Measurements from ENCODE around the gene FLOT1. TPM values are rescaled to one million over a fixed set of nuclear protein-coding genes. Genes with fewer than 3 reads are reported as not detected.
"Not testable (repeated sequence)": the region's sequence is repeated elsewhere in the genome, so short reads cannot be mapped to it uniquely, and the experiment has no call there.

Gene FLOT1
- total and polyA plus RNA-seq, 9 donors, result 84.5 to 113 (median 105) TPM

DNA sequence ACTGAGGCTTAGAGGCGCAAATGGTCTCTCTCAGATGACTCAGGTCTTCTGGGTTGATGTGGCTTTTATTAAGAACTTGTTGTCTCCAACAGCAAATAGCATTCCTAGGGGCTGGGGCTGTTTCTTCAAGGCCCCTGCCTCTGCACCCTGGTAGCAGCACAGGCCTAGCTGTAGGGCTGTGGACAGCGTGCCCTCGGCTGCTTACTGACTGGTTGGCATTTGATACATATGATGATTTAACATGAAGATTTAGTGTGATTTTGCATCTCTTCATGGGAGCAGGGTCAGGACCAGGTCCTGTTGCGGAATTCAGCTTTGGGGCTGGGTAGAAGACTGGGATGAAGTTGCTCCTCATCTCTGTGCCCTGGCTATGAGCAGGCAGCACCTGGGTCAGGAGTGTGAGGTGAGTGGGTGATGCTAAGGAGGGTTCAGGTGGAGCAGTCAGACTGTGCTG is 26.2 kb upstream of the FLOT1 start:
- Histone ChIP-seq H3K4me1 (ENCODE audit: control insufficient read depth, insufficient read depth, low read length) (peaks cover 17% of the 10 kb centered on the region), H3K9me3 (replicated peaks; ENCODE audit: control insufficient read depth, low read depth, low read length) (no peaks in the 10 kb centered on the region), H3K36me3 (ENCODE audit: control insufficient read depth, insufficient read depth, low read length) (no peaks in the 10 kb centered on the region), H3K27ac (ENCODE audit: low read length) (no peak overlapping the region), H3K4me3 (ENCODE audit: low read length) (no peak overlapping the region), H3K27me3 (ENCODE audit: control insufficient read depth, insufficient read depth, low read length) (no peaks in the 10 kb centered on the region)
- no peak for DNase-seq
- 100% methylated on average over 1 of the region's 4 CpGs for WGBS (ENCODE audit: insufficient coverage)

DNA sequence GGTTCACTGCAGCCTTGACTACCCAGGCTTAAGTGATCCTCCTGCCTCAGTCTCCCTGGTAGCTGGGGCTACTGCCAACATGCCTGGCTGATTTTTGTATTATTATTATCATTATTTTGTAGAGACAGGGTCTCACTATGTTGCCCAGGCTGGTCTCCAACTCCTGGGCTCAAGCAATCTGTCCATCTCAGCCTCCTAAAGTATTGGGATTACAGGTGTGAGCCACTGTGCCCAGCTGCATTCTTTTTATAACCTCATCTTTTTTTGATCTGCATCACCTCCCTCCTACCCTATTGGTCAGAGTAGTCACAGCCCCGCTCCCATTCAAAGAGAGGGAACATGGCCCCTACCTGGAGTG is 25.4 kb upstream of the FLOT1 start:
- Histone ChIP-seq H3K4me3 (ENCODE audit: low read length) (no peak overlapping the region), H3K9me3 (replicated peaks; ENCODE audit: control insufficient read depth, low read depth, low read length) (no peaks in the 10 kb centered on the region), H3K27ac (ENCODE audit: low read length) (no peak overlapping the region), H3K36me3 (ENCODE audit: control insufficient read depth, insufficient read depth, low read length) (no peaks in the 10 kb centered on the region), H3K27me3 (ENCODE audit: control insufficient read depth, insufficient read depth, low read length) (no peaks in the 10 kb centered on the region), H3K4me1 (ENCODE audit: control insufficient read depth, insufficient read depth, low read length) (peaks cover 19% of the 10 kb centered on the region)
- WGBS (ENCODE audit: insufficient coverage), result no CpG with 5 or more reads among the region's 1 CpG
- DNase-seq, result no peak

DNA sequence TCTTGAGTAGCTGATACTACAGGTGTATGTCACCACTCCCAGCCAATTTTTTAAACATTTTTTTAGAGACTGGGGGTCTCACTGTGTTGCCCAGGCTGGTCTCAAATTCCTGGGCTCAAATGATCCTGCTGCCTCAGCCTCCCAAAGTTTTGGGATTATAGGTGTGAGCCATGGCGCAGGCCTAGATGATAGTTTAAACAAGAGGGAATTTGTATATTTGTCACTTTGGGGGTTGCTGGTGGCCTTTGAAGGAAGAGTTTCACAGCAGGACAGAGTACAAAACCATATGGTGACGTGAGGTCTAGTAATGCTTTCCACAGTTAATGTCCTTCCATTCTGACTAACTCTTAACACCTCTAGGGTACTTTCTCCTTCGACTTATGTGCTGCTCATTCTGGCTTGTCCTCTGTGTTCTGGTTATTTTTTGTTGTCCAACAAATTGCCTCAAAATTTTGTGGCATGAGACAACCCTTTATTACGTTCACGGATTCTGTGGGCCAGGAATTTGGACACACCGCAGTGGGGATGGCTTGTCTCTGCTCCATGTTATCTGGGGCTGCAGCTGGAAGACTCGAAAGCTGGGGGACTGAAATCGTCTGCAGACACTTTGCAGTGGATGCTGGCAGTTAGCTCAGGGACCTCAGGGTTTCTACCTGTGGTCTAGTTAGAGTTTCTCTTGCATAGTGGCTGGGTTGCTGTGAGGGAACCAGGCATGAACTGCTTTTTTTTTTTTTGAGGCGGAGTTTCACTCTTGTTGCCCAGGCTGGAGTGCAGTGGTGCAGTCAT is 24.9 kb upstream of the FLOT1 start:
- no peak overlapping the region for H3K27ac ChIP-seq (ENCODE audit: low read length)
- peaks cover 19% of the 10 kb centered on the region for H3K4me1 ChIP-seq (ENCODE audit: control insufficient read depth, insufficient read depth, low read length)
- no peak for DNase-seq
- no peak overlapping the region for H3K4me3 ChIP-seq (ENCODE audit: low read length)
- 76% methylated on average over 7 of the region's 9 CpGs for WGBS (ENCODE audit: insufficient coverage)
- H3K36me3 ChIP-seq (ENCODE audit: control insufficient read depth, insufficient read depth, low read length), result no peaks in the 10 kb centered on the region
- no peaks in the 10 kb centered on the region for H3K27me3 ChIP-seq (ENCODE audit: control insufficient read depth, insufficient read depth, low read length)
- H3K9me3 ChIP-seq (replicated peaks; ENCODE audit: control insufficient read depth, low read depth, low read length), result no peaks in the 10 kb centered on the region

DNA sequence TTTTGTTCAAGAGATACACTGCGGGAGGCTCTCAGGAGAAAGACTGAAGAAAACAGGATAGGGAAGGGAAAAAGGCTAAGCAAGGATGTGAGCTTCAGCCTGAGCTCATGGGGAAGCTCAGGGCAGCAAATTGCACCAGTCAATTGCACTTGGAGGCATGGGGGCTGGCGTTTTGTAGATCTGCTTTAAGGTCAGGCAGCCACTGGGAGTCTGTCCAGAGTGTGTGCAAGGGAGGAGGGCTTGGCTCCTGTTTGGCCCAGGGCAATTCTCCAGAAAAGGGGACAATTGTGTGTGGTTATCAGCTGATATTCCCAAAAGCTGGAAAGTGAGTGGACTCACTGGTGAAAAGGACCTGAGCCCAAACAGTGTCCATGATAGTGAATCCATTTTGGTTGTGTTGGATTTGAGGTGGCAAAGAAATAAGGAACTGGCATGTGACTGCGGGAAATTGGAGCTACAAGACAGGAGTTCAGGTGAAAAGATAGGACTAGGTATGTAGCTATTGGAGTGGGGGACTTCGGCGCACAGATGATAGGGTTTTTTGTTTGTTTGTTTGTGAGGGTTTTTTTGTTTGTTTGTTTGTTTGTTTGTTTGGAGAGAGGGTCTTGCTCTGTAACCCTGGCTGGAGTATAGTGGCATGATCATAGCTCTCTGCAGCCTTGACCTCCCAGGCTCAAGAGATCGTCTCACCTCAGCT is 24.1 kb upstream of the FLOT1 start:
- Histone ChIP-seq H3K9me3 (replicated peaks; ENCODE audit: control insufficient read depth, low read depth, low read length) (no peaks in the 10 kb centered on the region), H3K27me3 (ENCODE audit: control insufficient read depth, insufficient read depth, low read length) (no peaks in the 10 kb centered on the region), H3K4me3 (ENCODE audit: low read length) (no peak overlapping the region), H3K4me1 (ENCODE audit: control insufficient read depth, insufficient read depth, low read length) (peaks cover 19% of the 10 kb centered on the region), H3K36me3 (ENCODE audit: control insufficient read depth, insufficient read depth, low read length) (no peaks in the 10 kb centered on the region), H3K27ac (ENCODE audit: low read length) (no peak overlapping the region)
- 65% methylated on average over 4 of the region's 6 CpGs for WGBS (ENCODE audit: insufficient coverage)
- DNase-seq, result no peak

DNA sequence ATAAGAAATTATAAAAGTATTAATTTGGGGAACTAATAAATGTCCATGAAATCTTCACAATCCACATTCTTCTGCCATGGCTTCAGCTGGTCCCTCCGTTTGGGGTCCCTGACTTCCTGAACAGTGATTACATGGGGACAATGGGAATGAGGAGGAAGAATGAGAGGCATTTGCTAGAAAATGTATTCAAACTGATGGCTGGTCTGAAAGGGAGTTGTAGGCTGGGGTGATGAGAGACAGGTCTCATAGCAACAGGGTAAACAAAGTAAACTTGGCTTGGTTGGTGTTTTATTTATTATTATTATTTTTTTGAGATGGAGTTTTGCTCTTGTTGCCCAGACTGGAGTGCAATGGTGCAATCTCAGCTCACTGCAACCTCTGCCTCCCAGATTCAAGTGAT is 23.0 kb upstream of the FLOT1 start:
- not testable (repeated sequence) for DNase-seq; H3K4me3 ChIP-seq (ENCODE audit: low read length); H3K27me3 ChIP-seq (ENCODE audit: control insufficient read depth, insufficient read depth, low read length); H3K9me3 ChIP-seq (replicated peaks; ENCODE audit: control insufficient read depth, low read depth, low read length); H3K27ac ChIP-seq (ENCODE audit: low read length); H3K36me3 ChIP-seq (ENCODE audit: control insufficient read depth, insufficient read depth, low read length)
- H3K4me1 ChIP-seq (ENCODE audit: control insufficient read depth, insufficient read depth, low read length), result peaks cover 19% of the 10 kb centered on the region
- no CpG with 5 or more reads among the region's 1 CpG for WGBS (ENCODE audit: insufficient coverage)

DNA sequence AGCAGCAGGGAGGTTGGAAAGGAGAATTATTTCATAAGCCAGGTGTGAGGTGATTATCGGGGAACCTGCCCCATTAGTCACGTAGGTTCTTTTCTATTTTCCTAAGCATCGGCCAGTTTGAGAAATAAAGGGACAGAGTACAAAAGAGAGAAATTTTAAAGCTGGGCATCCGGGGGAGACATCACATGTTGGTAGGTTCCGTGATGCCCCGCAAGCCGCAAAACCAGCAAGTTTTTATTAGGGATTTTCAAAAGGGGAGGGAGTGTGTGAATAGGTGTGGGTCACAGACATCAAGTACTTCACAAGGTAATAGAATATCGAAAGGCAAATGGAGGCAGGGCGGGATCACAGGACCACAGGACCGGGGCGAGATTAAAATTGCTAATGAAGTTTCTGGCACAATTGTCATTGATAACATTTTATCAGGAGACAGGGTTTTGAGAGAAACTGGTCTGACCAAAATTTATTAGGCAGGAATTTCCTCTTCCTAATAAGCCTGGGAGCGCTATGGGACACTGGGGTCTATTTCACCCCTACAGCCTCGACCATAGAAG is 22.1 kb upstream of the FLOT1 start:
- not testable (repeated sequence) for DNase-seq; H3K27ac ChIP-seq (ENCODE audit: low read length); H3K36me3 ChIP-seq (ENCODE audit: control insufficient read depth, insufficient read depth, low read length); H3K27me3 ChIP-seq (ENCODE audit: control insufficient read depth, insufficient read depth, low read length); H3K4me3 ChIP-seq (ENCODE audit: low read length); H3K9me3 ChIP-seq (replicated peaks; ENCODE audit: control insufficient read depth, low read depth, low read length)
- 76% methylated on average over 6 of the region's 13 CpGs for WGBS (ENCODE audit: insufficient coverage)
- peaks cover 21% of the 10 kb centered on the region for H3K4me1 ChIP-seq (ENCODE audit: control insufficient read depth, insufficient read depth, low read length)

DNA sequence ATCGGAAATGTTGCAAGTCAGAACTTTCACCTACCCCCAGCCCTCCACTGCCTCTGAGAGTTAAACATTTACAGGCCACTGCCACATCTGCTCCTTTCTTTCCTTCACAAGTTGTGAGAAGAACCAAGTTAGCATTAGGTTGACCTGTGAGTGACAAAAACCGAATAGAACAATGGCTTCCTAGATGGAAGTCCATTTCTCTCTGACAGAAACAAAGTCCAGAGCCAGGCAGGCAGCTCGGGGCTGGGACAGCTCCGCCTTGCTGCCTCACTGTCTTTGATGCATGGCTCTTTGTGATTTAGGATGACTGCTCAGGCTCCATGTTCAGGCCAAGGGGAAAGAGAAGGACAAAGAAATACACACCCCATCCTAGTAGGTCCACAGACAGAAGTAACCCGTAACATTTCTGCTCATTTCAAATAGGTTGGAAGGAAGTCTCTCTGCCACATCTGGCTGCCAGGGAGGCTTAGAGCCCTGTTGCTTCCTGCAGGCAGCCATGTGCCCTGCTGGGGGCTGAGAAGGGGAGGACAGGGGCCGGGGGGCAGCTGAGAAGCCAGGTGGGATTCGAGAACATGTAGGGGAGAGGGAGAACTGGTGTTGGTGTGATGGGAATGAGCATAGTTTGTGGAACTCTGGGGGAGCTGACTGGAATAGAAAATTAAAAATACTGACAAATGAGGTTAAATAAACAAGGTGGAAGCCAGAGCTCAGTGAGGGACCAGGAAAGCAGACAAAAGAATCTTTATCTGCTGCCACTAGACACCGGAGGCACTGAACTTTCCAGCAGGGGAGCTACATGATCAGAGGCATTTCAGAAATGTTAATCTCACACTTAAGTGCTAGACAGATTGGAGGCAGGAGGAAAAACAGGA is 21.4 kb upstream of the FLOT1 start:
- H3K27ac ChIP-seq (ENCODE audit: low read length), result no peak overlapping the region
- DNase-seq, result no peak
- no peaks in the 10 kb centered on the region for H3K9me3 ChIP-seq (replicated peaks; ENCODE audit: control insufficient read depth, low read depth, low read length)
- H3K36me3 ChIP-seq (ENCODE audit: control insufficient read depth, insufficient read depth, low read length), result no peaks in the 10 kb centered on the region
- H3K27me3 ChIP-seq (ENCODE audit: control insufficient read depth, insufficient read depth, low read length), result no peaks in the 10 kb centered on the region
- H3K4me3 ChIP-seq (ENCODE audit: low read length), result no peak overlapping the region
- WGBS (ENCODE audit: insufficient coverage), result 49% methylated on average over 4 of the region's 8 CpGs
- peaks cover 15% of the 10 kb centered on the region for H3K4me1 ChIP-seq (ENCODE audit: control insufficient read depth, insufficient read depth, low read length)

DNA sequence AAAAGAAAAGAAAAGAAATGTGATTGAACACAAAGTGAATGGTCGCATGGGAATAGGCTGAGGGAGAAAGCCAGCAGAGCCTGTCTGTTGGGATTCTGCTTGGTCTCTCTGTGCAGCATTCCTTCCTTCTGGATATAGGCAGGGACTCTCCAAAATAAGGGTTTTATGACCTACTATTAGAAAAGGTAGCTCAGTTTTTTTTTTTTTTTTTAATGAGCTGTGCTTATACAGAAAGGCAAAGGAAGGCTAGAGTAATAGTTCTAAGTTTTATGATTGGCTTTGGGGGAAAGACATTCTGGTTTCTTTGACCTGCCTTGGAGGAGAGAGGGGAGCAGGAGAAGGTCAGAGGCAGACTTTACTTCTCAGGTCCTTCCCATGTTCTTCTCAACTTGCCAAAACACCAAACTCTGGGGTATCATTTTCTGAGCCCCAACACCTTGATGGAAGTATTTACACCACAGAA is 20.7 kb upstream of the FLOT1 start:
- DNase-seq, result no peak
- H3K4me3 ChIP-seq (ENCODE audit: low read length), result no peak overlapping the region
- H3K4me1 ChIP-seq (ENCODE audit: control insufficient read depth, insufficient read depth, low read length), result peaks cover 14% of the 10 kb centered on the region
- WGBS (ENCODE audit: insufficient coverage), result 89% methylated on average over 1 of the region's 1 CpG
- no peaks in the 10 kb centered on the region for H3K9me3 ChIP-seq (replicated peaks; ENCODE audit: control insufficient read depth, low read depth, low read length)
- no peaks in the 10 kb centered on the region for H3K27me3 ChIP-seq (ENCODE audit: control insufficient read depth, insufficient read depth, low read length)
- H3K36me3 ChIP-seq (ENCODE audit: control insufficient read depth, insufficient read depth, low read length), result no peaks in the 10 kb centered on the region
- H3K27ac ChIP-seq (ENCODE audit: low read length), result no peak overlapping the region

DNA sequence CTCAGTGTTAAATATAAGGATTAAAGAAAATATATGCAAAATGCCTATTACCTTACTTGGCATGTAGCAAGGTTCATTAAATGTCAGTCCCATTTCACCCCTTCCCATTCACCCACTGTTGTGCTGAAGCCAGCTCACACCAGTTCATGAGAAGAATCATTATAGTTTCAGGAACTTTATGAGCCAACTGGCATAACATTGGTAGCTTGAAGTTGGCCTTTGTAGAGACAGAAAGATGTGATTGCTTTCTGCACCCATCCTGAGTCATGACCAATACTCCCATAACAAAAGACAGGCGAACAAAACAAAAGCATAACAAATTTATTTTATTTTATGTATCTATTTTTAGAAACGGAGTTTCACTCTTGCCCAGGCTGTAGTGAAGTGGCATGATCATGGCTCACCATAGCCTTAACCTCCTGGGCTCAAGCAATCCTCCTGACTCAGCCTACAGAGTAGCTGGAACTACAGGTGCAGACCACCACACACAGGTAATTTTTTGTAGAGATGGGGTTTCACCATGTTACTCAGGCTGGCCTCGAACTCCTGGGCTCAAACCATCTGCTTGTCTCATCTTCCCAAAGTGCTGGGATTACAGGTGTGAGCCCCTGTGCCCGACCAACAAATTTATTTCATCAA is 19.4 kb upstream of the FLOT1 start:
- no peaks in the 10 kb centered on the region for H3K36me3 ChIP-seq (ENCODE audit: control insufficient read depth, insufficient read depth, low read length)
- H3K4me3 ChIP-seq (ENCODE audit: low read length), result no peak overlapping the region
- H3K27ac ChIP-seq (ENCODE audit: low read length), result no peak overlapping the region
- WGBS (ENCODE audit: insufficient coverage), result 100% methylated on average over 1 of the region's 4 CpGs
- no peaks in the 10 kb centered on the region for H3K27me3 ChIP-seq (ENCODE audit: control insufficient read depth, insufficient read depth, low read length)
- H3K4me1 ChIP-seq (ENCODE audit: control insufficient read depth, insufficient read depth, low read length), result peaks cover 14% of the 10 kb centered on the region
- no peak for DNase-seq
- H3K9me3 ChIP-seq (replicated peaks; ENCODE audit: control insufficient read depth, low read depth, low read length), result no peaks in the 10 kb centered on the region

Data from muscle of leg (tissue), 11 donors.